ENCODE measurements around the gene RELN.
"Not testable (repeated sequence)": the region's sequence is repeated elsewhere in the genome, so short reads cannot be mapped to it uniquely, and the experiment has no call there.

The RELN gene

DNA sequence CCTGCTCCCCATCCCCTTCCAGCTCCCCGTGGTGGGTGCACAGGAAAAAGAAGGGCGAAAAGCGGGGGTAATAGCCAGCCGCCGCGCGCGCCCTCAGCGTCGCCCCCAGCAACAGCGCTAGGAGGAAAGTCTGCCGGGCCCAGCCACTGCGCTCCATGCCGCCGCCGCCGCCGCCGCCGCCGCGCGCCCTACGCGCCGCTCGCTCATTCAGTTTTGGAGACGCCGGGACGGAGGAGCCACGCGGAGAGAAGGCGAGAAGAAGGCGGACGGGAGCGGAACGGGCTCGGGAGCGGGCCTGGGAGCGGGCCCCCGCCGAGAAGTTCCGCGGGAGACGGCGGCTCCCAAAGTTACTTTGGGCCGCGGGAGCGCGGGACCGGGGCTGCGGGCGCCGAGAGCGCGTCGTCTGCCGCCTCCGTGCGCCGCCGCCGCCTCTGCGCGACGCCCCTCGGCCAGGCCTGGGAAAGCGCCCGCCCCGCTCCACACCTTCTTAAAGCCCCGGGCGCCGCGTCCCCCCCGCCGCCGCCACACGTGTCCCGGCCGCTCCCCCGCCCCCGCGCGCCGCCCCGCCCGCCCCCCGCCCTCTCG lies at the start of gene RELN:
Gene RELN, minus strand, starts transcription at position 459 of the 585 bp plus-strand sequence. Its CDS starts 302 bp downstream, at position 157.
- H3K27me3 Mint-ChIP-seq (ENCODE audit: low read depth), result peaks cover 65% of the 10 kb centered on the region
- H3K9me3 Mint-ChIP-seq, result no peaks in the 10 kb centered on the region
- peak within 1 kb of the TSS; percentile 50 for H3K4me3 Mint-ChIP-seq
- H3K27ac Mint-ChIP-seq, result no peak within 1 kb of the TSS
- H3K36me3 Mint-ChIP-seq (ENCODE audit: low read depth), result peaks cover 3% of the 10 kb centered on the region
- peaks cover 3% of the 10 kb centered on the region for H3K4me1 Mint-ChIP-seq (ENCODE audit: low read depth)

GRCh38 chr7:104038136-104038535 lies 48.7 kb upstream of the RELN start:
- no peak overlapping the region for H3K4me3 Mint-ChIP-seq

GRCh38 chr7:104036889-104037288 lies 47.4 kb upstream of the RELN start:
- H3K4me1 Mint-ChIP-seq (ENCODE audit: low read depth); H3K27ac Mint-ChIP-seq; H3K36me3 Mint-ChIP-seq (ENCODE audit: low read depth); H3K27me3 Mint-ChIP-seq (ENCODE audit: low read depth); H3K4me3 Mint-ChIP-seq; H3K9me3 Mint-ChIP-seq: not testable (repeated sequence)

More at GRCh38 chr7:104038136-104038535, 48.7 kb upstream of the RELN start:
- no peaks in the 10 kb centered on the region for H3K9me3 Mint-ChIP-seq
- no peaks in the 10 kb centered on the region for H3K4me1 Mint-ChIP-seq (ENCODE audit: low read depth)
- no peak overlapping the region for H3K27ac Mint-ChIP-seq
- H3K27me3 Mint-ChIP-seq (ENCODE audit: low read depth), result no peaks in the 10 kb centered on the region
- H3K36me3 Mint-ChIP-seq (ENCODE audit: low read depth), result no peaks in the 10 kb centered on the region

DNA sequence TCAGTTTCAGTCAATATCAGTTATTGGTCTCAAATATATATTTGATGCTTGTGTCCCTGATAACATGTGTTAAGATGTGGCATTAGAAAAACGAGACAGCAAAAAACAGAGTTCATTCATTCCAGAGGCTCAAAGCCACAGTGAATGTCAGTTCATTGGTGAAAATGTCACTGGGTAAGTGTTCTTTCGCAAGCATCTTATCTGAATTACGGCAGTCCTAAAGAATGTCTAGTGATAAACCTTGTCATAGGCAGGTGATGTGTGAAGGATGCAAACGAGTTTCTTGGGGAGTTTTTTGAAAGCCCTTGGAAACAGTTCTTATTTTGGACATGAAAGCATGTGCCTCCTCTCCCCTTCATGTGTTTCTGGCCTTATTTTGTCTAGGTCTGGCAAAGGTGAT lies 45.9 kb upstream of the RELN start:
- Mint-ChIP-seq H3K9me3 (no peaks in the 10 kb centered on the region), H3K27ac (no peak overlapping the region)

GRCh38 chr7:104034679-104035078 lies 45.2 kb upstream of the RELN start:
- no peaks in the 10 kb centered on the region for H3K27me3 Mint-ChIP-seq (ENCODE audit: low read depth)
- no peak overlapping the region for H3K4me3 Mint-ChIP-seq
- H3K27ac Mint-ChIP-seq, result no peak overlapping the region
- no peaks in the 10 kb centered on the region for H3K4me1 Mint-ChIP-seq (ENCODE audit: low read depth)
- H3K9me3 Mint-ChIP-seq, result no peaks in the 10 kb centered on the region
- H3K36me3 Mint-ChIP-seq (ENCODE audit: low read depth), result no peaks in the 10 kb centered on the region

More for the DNA sequence above, 45.9 kb upstream of the RELN start:
- Mint-ChIP-seq H3K4me3 (no peak overlapping the region), H3K27me3 (ENCODE audit: low read depth) (no peaks in the 10 kb centered on the region), H3K4me1 (ENCODE audit: low read depth) (no peaks in the 10 kb centered on the region), H3K36me3 (ENCODE audit: low read depth) (no peaks in the 10 kb centered on the region)

GRCh38 chr7:104033837-104034236 lies 44.4 kb upstream of the RELN start:
- Mint-ChIP-seq H3K36me3 (ENCODE audit: low read depth) (no peaks in the 10 kb centered on the region), H3K4me3 (no peak overlapping the region), H3K9me3 (no peaks in the 10 kb centered on the region), H3K4me1 (ENCODE audit: low read depth) (no peaks in the 10 kb centered on the region), H3K27me3 (ENCODE audit: low read depth) (no peaks in the 10 kb centered on the region), H3K27ac (no peak overlapping the region)

DNA sequence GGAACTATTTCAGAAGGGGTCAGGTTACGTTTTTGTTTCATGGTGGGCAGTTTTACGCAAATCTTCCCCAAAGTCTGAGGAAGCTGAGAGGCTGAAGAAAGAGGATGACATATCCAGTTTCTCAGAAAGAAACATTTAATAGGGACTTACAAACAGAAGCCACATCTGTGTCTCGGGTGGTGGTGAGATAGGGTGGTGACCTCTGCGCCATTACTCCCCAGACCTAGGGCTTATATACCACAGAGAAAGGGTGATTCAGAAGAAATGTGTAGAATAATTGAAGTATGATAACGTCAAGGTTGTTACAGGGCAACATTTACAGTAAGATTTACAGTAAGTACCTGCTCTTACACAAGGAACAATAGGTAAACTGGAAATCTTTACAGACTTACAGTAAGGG lies 43.0 kb upstream of the RELN start:
- Mint-ChIP-seq H3K4me3 (no peak overlapping the region), H3K4me1 (ENCODE audit: low read depth) (no peaks in the 10 kb centered on the region), H3K27me3 (ENCODE audit: low read depth) (no peaks in the 10 kb centered on the region), H3K27ac (no peak overlapping the region), H3K36me3 (ENCODE audit: low read depth) (no peaks in the 10 kb centered on the region), H3K9me3 (no peaks in the 10 kb centered on the region)

GRCh38 chr7:104029765-104030164 lies 40.3 kb upstream of the RELN start:
- no peaks in the 10 kb centered on the region for H3K9me3 Mint-ChIP-seq
- H3K27ac Mint-ChIP-seq, result no peak overlapping the region
- no peaks in the 10 kb centered on the region for H3K27me3 Mint-ChIP-seq (ENCODE audit: low read depth)
- H3K4me3 Mint-ChIP-seq, result no peak overlapping the region
- no peaks in the 10 kb centered on the region for H3K4me1 Mint-ChIP-seq (ENCODE audit: low read depth)
- no peaks in the 10 kb centered on the region for H3K36me3 Mint-ChIP-seq (ENCODE audit: low read depth)

GRCh38 chr7:104024632-104025031 lies 35.2 kb upstream of the RELN start:
- Mint-ChIP-seq H3K9me3 (no peaks in the 10 kb centered on the region), H3K36me3 (ENCODE audit: low read depth) (no peaks in the 10 kb centered on the region), H3K4me3 (no peak overlapping the region), H3K4me1 (ENCODE audit: low read depth) (no peaks in the 10 kb centered on the region), H3K27ac (no peak overlapping the region), H3K27me3 (ENCODE audit: low read depth) (no peaks in the 10 kb centered on the region)

GRCh38 chr7:104023100-104023499 lies 33.6 kb upstream of the RELN start:
- Mint-ChIP-seq H3K4me1 (ENCODE audit: low read depth) (no peaks in the 10 kb centered on the region), H3K36me3 (ENCODE audit: low read depth) (no peaks in the 10 kb centered on the region), H3K9me3 (no peaks in the 10 kb centered on the region), H3K4me3 (no peak overlapping the region), H3K27ac (no peak overlapping the region), H3K27me3 (ENCODE audit: low read depth) (no peaks in the 10 kb centered on the region)

GRCh38 chr7:104018425-104018824 lies 29.0 kb upstream of the RELN start:
- H3K36me3 Mint-ChIP-seq (ENCODE audit: low read depth), result no peaks in the 10 kb centered on the region
- H3K4me3 Mint-ChIP-seq, result no peak overlapping the region
- H3K9me3 Mint-ChIP-seq, result no peaks in the 10 kb centered on the region
- H3K27ac Mint-ChIP-seq, result no peak overlapping the region
- H3K27me3 Mint-ChIP-seq (ENCODE audit: low read depth), result peaks cover 5% of the 10 kb centered on the region
- no peaks in the 10 kb centered on the region for H3K4me1 Mint-ChIP-seq (ENCODE audit: low read depth)

DNA sequence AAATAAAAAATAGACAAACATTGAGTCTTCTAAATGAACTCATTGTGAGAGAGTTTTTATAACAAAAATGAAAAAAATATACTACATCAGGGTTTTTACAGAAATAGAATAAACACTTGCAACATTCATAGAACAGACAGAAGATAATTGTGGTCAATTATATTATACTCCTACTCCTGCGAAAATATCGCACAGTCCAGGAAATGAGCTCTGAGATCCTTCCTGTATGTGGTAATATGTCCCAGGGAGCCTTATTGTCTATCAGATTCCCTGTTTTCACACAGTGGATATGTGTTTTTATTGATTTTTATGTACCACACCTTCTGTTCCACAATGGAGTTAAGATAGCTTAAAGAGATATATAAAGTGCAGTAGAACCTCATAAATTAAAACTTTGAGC lies 27.5 kb upstream of the RELN start:
- no peaks in the 10 kb centered on the region for H3K36me3 Mint-ChIP-seq (ENCODE audit: low read depth)
- no peak overlapping the region for H3K4me3 Mint-ChIP-seq
- no peaks in the 10 kb centered on the region for H3K4me1 Mint-ChIP-seq (ENCODE audit: low read depth)
- H3K27ac Mint-ChIP-seq, result no peak overlapping the region
- no peaks in the 10 kb centered on the region for H3K9me3 Mint-ChIP-seq
- H3K27me3 Mint-ChIP-seq (ENCODE audit: low read depth), result peaks cover 5% of the 10 kb centered on the region

- Mint-ChIP-seq H3K4me3 (no peak overlapping the region), H3K9me3 (no peaks in the 10 kb centered on the region), H3K27ac (no peak overlapping the region), H3K4me1 (ENCODE audit: low read depth) (no peaks in the 10 kb centered on the region), H3K36me3 (ENCODE audit: low read depth) (no peaks in the 10 kb centered on the region), H3K27me3 (ENCODE audit: low read depth) (peaks cover 5% of the 10 kb centered on the region)
Measured at GRCh38 chr7:104012835-104013234, 23.4 kb upstream of the RELN start.

DNA sequence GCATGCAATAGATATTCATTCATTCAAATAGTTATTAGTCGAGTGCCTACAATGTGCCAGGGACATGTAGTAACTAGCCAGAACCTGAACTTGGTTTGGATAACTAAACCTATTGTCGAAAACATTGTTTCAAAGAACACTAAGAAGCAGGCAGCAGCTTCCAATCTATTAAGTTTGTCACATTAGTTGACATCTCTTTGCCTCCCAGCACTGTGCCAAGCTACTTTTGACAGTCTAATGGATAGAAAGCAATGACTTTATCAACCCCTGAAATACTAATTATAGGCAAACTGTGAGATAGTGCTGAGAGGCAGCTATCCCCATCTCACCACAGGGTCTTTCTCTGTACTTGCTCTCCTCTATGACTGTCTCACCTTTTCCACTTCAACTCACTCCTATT lies 22.4 kb upstream of the RELN start:
- H3K36me3 Mint-ChIP-seq (ENCODE audit: low read depth), result no peaks in the 10 kb centered on the region
- no peak overlapping the region for H3K4me3 Mint-ChIP-seq
- H3K9me3 Mint-ChIP-seq, result no peaks in the 10 kb centered on the region
- no peak overlapping the region for H3K27ac Mint-ChIP-seq
- no peaks in the 10 kb centered on the region for H3K4me1 Mint-ChIP-seq (ENCODE audit: low read depth)
- no peaks in the 10 kb centered on the region for H3K27me3 Mint-ChIP-seq (ENCODE audit: low read depth)

DNA sequence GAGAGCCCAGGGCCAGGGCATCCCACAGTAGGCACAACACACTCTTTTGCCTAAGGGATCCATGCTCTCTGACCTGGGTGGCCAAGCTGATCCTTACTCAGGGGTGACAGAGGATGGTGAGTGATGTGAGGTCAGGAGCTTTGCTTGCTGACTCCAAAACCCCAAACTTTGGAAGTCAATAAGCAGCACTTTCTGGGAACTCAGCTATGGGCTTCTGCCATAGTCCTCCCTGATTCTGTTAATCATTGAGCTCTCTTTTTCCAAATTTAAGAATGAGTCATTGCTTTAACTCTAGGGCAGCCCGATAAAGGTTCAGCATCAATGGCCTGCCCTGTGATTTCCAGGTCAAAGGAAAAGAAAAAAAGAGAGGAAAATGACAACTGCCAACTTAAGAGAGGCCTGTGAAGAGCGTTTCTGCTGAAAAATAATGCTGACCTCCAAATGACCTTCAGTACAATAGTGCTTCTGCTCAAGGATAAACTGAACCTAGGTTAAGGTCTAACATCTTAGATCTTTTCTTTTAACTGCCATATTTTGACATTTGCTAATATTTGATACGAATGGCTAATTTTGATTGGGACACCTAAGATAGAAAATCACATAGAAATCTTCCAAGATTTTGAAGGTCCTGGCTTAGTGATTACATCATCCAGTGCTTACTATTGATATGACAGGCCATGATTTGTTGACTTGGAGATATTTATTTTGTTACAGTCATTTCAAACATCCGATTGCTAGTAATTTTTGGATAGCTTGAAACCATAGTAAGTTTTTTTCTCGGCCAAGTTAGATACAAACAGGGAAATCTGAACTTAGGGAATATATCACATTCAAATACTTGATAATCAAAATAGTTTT lies 20.8 kb upstream of the RELN start:
- Mint-ChIP-seq H3K4me1 (ENCODE audit: low read depth) (no peaks in the 10 kb centered on the region), H3K4me3 (no peak overlapping the region), H3K27me3 (ENCODE audit: low read depth) (no peaks in the 10 kb centered on the region), H3K9me3 (no peaks in the 10 kb centered on the region), H3K27ac (no peak overlapping the region), H3K36me3 (ENCODE audit: low read depth) (no peaks in the 10 kb centered on the region)

Data from T-helper 1 cell treated with Interleukin-12 subunit alpha and Interleukin-12 subunit beta and Interleukin-4 antibody, amounts not matched to agents 30 μg/mL and 1 μg/mL, for 36 hours (primary cell).